ENCODE measurements around the gene VGLL4.

GRCh38 chr3:11556851-11557644, 86.7 kb downstream of the VGLL4 start:
- TF ChIP-seq POLR2A (IDR thresholded peaks at IDR 0.05) (no peak), CTCF (IDR thresholded peaks at IDR 0.05) (no peak), POLR2AphosphoS5 (IDR thresholded peaks at IDR 0.05) (peak; percentile 30)

All from prostate gland (tissue), 2 donors.